Umbilical cord (tissue), 2 donors: ENCODE results near the gene IGFBP4. TPM values are rescaled to one million over a fixed set of nuclear protein-coding genes. Genes with fewer than 3 reads are reported as not detected.
A peak's percentile ranks its signal among the peaks of the same experiment; 100 is the strongest.

Experiments used
- DNase-seq: peaks from one replicate; pipeline ENCODE4 v3.0.0-alpha.2; 2015; ENCODE audit warnings: low spot score
- total RNA-seq: library from RNA; depleted of rRNA; stranded (reverse); fragments of >200 nt; gene quantifications from one replicate; pipeline ENCODE4 v1.2.3, GENCODE V29; 2014; ENCODE audit warnings: low replicate concordance; ENCODE audit not compliant: insufficient read depth

Gene IGFBP4
- total RNA-seq, 1 donor from 2014 or later, result 55.4 TPM

DNA sequence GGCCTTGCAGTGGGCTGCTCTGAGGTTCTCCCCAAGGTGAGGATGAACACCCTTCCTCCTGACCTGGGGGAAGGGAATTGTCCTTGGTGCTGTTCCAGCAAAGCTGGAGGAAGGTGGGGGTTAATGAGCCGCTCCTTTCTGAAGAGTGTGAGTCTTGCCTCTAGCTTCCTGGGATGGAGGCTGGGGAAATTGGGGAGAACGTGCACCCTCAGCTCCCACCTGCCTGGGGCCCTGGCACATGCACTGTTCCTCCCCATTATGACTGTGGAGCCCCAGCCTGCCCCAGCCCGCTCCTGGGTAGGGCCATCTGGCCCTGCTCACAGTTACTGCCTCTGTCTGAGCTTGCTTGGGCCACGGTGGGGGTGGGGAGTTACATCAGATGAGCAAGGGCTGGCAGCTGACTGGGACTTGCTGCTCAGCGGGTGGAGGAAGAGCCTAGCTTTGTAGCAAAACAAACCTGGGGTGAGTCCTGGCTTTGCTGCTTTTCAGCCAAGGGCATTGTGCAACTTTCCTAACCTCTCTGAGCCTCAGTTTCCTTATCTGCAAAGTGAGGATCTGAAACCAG is 47.1 kb downstream of the IGFBP4 start:
- peak; percentile 95 for DNase-seq

DNA sequence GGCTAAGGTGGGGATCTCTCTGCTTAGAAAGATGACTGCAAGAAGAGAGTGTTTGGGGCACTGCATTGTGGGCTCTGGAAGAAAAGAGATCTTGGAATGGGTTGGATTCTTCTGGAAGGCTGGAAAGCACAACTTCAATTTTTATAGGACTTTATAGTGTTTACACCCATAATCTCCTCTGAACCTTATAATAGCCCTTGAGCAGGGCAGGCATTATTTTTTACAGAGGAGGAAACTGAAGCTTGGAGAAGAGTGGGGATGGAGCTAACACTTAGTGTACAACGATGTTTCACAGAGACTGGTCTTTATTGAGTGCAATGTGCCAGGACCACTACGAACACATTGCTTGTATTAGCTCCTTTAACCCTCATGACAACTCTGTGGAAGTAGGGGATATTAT is 47.7 kb downstream of the IGFBP4 start:
- peak; percentile 18 for DNase-seq

DNA sequence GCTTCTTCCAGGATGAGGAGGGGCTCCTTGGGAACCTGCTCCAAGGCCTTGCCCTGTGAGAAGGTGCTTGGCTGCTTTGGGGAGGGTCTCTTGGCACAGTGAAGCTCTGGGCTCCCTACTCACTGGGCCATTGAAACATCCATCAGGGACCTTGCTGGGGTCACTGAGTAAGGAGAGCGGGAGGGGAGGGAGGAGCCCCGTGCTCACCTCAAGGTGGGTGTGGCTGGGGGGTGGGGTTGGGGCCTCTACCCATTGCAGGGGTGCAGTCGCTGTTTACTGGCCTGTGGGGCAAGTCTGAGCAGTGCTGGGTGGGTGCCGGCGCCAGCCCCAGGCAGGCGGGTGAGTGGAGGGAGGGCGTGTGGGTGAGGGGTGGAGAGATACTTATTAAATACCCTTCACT is 48.2 kb downstream of the IGFBP4 start:
- peak; percentile 22 for DNase-seq

DNA sequence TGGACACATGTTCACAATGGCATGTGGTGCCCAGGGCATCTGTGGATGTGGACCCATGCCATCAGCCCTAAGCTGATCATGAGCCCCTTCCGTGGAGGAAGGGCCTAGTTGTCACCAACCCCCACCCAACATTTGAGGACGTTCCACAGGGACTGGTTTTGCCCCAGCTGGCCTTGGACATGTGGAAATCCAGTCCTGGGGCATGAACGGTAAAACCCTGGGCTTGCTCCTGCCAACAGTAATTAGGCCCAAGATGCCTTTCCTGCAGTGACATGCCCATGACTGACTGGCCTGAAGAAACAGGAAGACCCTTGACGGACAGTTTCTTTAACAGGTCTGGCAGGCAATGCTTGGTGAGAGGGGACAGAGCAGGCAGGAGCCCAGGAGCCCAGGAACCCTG is 50.4 kb downstream of the IGFBP4 start:
- DNase-seq, result no peak

DNA sequence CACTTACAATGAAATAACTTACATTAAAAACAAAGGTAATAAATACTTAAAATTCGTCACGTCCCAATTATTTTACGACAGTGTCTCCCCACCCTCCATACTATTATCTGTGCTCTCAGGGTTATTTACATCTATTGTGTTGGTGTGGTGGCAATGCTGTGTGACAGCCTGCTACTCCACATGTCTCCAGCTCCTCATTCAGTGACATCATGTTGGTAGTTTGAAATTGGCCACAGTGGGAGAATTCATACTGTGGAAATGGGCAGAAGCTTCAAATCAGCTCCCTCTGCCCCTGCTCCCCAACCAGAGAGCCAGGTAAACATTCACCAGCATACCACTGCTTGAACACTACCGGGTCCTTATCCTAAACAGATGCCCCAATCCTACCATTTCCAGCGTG is 51.9 kb downstream of the IGFBP4 start:
- no peak for DNase-seq

DNA sequence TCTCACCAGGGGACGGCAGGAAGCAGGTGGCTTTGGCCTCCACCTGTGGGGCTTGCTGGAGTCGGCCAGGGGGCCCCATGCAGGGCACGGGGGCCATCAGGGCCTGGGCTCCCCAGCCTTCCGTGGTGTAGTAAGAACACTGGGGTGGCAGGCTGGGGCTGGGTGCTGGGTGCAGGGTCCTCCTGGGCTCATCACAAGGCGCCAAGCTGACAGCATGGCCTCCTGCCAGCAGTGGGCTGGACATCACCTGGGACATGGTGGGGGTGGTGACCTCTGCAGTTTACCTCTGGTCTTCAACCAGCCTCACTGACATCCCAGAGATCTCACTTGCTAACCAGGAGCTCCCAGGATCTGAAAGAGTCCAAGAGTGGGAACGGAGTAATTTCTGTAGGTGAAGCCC is 52.9 kb downstream of the IGFBP4 start:
- no peak for DNase-seq

DNA sequence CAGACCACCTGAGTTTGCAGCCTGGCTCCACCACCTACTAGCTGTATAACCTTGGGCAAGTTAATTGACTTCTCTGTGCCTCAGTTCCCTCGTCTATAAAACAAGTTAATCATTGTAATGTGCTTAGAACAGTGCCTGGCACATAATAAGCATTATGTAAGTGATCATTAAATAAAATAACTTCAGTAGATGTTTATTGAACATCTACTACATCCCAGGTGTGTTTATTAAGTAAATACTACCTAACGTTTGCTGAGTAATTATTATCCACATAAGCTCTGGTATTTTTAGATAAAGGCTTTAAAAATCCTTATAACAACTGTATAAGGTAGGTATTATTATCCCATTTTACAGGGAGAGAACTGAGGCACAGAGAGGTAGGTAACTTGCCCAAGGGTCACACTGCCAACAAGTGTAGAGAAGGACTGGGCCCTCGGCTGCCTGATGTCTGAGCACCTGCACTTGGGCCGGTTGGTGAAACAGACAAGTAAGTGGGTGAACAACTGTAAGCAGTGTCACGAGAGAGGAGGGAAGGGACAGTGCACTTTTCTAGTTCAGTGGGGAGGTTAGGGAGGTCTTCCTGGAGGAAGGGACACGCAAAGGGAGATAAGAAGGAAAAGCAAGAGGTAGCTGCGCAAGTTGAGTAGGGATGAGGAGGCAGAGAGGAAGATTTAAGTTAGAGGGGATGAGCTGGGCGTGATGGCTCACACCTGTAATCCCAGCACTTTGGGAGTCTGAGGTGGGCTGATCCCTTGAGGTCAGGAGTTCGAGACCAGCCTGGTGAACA is 53.6 kb downstream of the IGFBP4 start:
- DNase-seq, result no peak

DNA sequence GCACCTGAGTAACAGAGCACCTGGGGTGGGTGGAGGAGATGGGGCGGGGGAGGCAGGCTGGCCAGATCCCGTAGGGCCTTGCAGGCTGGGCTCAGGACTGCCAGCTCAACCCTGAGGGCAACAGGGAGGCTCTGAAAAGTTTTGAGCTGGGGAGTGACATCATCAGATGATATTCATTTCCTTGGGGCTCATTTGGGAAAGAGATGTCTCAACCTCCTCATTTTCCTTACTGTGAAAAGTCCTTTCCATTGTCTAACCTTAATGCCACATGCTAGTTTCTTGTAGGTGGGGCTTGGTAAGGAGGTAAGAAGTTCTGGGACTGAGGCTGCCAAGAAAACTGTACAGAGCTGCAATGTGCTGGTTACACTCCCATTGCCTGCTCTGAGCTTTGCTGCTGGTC is 54.4 kb downstream of the IGFBP4 start:
- DNase-seq, result no peak

DNA sequence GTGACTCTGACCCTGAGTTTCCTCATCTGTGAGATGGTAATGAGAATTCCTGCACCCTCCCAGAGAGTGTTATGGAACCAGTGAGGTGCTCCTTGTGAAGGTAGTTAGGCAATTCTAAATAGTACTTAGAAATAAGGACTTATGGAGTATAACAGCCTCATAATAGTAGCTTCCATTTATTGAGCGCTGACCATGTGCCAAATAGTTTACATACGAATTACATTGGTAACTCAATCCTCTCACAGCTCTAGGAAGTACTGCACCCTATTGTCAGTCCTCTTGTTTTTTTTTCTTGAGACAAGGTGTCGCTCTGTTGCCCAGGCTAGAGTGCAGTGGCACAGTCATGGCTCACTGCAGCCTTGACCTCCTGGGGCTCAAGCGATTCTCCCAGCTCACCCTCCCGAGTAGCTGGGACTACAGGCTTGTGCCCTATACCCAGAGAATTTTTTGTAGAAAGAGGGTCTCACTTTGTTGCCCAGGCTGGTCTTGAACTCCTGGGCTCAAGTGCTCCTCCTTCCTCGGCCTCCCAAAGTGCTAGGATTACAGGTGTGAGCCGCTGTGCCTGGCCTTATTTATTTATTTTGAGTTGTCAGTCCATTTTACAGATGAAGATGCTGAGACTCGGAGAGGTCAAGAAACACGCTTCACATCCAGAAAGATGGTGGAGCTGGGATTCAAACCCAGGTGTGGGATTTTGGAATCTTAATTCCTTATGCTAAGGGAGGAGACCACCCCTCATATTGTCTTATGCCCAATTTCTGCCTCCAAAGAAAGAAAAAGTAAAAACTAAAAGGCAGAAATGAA is 55.2 kb downstream of the IGFBP4 start:
- DNase-seq, result no peak

DNA sequence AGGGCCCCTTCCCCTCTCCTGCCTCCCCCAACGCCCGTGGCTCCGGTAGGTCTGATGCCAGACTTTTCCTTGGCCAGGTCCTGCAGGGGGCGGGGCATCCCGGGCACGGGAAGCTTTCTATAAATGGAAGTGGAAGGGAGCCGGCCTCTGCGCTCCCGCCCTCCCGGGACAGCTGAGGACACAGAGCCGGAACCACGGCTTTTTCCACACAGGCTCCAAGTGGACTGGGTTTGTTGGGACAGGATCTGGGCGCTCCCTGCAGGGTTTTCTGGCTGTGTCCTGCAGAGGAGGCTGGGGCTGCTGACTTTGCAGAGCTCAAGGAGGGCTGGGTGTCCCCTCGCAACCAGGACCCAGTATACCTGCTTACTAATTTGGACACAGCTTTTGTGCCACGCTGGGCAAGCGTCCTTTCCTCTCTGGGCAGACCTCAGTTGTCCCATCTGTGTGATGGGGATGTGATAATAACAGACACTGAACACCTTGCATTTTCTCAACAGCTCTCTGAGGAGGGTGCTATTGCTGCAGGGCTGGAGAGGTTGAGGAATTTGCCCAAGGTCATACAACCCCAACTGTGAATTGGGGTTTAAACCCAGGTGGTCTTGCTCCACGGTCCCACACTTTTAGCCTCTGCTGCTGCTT is 56.4 kb downstream of the IGFBP4 start:
- DNase-seq, result peak; percentile 79

DNA sequence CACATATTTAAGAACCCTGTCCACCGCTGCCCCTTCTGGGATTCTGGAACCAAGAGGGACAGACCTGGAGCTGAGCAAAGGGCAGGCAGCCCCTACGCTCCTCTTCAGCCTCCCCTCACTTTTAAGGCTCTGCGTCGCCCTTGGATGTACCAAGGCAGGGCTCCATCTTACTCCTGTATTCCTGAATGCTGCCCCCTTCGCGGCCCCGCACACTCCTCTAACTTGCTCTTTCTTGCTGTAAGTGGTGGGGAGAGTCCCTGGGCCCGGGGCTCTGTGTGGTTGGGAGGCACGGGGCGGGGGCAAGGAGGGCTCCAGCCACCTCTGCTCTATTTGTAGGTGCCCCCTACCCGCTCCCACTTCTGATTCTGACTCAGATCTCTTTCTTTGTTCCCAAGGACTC is 56.9 kb downstream of the IGFBP4 start:
- no peak for DNase-seq

DNA sequence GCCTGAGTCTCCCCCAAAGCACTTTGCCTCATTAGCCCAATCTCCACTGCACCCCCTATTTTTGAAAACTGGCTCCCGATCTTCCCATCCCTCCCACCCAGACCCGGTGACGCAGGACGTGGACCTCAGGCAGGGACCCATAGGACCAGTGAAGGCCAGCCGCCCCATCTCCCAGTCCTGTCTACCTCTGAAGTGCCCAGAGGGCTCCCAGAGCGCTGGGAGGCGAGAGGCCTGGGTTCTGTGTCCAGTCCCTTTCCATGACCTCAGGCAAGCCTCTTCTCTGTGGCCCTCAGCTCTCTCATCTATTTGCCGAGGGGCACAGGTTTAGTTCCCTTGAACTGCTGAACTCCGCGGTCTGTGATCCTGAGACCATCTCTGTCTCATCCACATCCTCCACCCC is 57.5 kb downstream of the IGFBP4 start:
- no peak for DNase-seq

DNA sequence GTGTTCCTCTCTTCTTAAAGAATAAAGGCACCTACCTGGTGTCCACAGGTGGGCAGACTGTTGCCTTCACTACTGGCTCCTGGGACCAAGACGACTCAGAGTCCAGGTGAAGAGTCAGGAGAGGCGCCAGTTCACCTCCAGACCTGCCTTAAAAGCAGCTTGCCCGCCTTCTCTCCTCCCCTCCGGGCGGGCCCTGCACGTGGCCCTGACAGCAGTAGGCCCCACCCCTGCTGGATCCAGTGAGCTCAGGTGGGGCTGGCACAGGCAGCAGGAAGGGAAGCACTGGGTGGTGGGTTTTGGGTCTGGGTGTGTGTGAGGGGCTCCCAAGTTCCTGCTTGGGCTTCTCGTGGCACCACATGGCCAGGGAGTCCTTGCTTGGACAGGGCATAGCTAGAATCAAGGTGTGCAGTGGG is 58.3 kb downstream of the IGFBP4 start, which contains the start of gene TNS4:
Gene TNS4, minus strand, starts transcription at position 125 of the 413 bp plus-strand sequence. CDS start 5,198 bp downstream, outside the sequence.
- no peak for DNase-seq

DNA sequence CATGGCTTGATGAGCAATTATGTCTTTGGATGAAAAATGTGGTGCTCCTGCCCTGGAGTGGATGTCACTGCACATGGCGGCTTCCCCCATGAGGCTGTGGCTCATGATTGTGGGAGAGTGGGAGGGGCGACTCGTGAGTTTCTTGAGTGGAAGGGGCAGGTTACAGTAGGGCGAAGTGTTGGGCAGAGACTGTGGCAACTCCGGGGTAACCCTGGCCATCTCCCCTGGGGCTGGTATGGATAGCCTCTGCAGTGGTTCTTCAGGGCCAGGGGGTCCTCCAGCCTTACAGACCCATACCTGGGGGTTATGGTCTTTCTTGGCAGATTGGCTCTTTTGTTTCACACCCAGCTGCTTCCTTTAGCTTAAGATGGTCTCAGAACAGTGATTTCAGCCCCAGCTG is 59.5 kb downstream of the IGFBP4 start:
- DNase-seq, result no peak

DNA sequence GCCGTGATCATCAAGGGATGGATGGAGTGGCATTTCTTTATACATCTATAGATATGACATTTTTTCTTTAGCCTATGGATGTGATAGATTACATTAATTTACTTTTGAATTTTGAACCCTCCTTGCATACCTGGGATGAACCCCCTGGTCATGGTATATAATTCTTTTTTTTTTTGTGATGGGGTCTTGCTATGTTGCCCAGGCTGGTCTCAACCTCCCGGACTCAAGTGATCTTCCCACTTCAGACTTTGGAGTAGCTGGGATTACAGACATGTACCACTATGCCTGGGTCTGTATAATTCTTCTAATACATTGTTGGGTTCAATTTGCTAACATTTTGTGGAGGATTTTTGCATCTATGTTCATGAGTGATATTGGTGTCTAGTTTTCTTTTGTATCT is 59.9 kb downstream of the IGFBP4 start:
- DNase-seq, result no peak

DNA sequence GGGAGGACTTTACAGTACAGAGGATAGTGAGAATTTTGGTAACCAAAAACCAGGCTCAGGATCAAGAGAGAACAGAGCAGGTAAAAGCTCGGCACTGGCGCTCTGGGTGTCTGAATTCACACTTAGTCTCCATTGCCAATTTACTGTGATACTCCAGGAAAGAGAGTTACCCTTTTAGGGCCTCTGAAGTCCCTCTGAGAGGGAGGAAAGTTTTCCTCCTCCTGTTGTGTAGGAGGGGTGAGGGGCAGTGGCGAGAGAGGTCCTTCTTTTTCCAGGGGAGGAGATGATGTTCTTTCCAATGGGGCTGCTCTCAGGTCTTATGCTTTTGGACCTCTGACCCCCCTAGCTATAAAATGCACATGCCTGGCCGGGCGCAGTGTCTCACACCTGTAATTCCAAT is 63.5 kb downstream of the IGFBP4 start:
- DNase-seq, result no peak

Other genes with a start within 250 kb of the IGFBP4 start
- 7.0 TPM for gene WIPF2, start 224.1 kb upstream of the IGFBP4 start, total RNA-seq
- 5.8 TPM for gene CDC6, start 155.6 kb upstream of the IGFBP4 start, total RNA-seq
- gene RARA, start 134.3 kb upstream of the IGFBP4 start, total RNA-seq, result 8.7 TPM
- gene GJD3, start 78.7 kb upstream of the IGFBP4 start, total RNA-seq, result not detected
- gene TOP2A, start 25.6 kb upstream of the IGFBP4 start, total RNA-seq, result 11.8 TPM
- gene TNS4, start 58.2 kb downstream of the IGFBP4 start, total RNA-seq, result 7.0 TPM
- not detected for gene CCR7, start 122.0 kb downstream of the IGFBP4 start, total RNA-seq
- 146 TPM for gene SMARCE1, start 204.4 kb downstream of the IGFBP4 start, total RNA-seq
- 3.4 TPM for gene KRT222, start 221.7 kb downstream of the IGFBP4 start, total RNA-seq